Mesendoderm (in vitro differentiated cells): Measurements from ENCODE around the gene HSPB7.
"Not testable (repeated sequence)": the region's sequence is repeated elsewhere in the genome, so short reads cannot be mapped to it uniquely, and the experiment has no call there.

Experiments
- DNase-seq: peaks from one replicate; pipeline ENCODE4 v3.0.0; 2013
- H2AK5ac ChIP-seq: 2 replicates; pipeline ENCODE4 v1.6.1; 2013; ENCODE audit warnings: low read length, inconsistent platforms
- H2BK120ac ChIP-seq: 2 replicates; pipeline ENCODE4 v1.6.1; 2013; ENCODE audit warnings: low read depth, mild to moderate bottlenecking, low read length, moderate library complexity, mixed read lengths
- H2BK15ac ChIP-seq: replicated peaks from 2 replicates; pipeline ENCODE4 v1.6.1; 2013; ENCODE audit warnings: low read depth, mild to moderate bottlenecking, moderate library complexity
- H2BK5ac ChIP-seq: 2 replicates; pipeline ENCODE4 v1.6.1; 2013; ENCODE audit warnings: low read length, inconsistent platforms
- H3K18ac ChIP-seq: 2 replicates; pipeline ENCODE4 v1.6.1; 2013; ENCODE audit warnings: mild to moderate bottlenecking, low read length, mixed read lengths
- H3K23ac ChIP-seq: one replicate; pipeline ENCODE4 v1.6.1; 2013; ENCODE audit warnings: low read length
- H3K27ac ChIP-seq: 2 replicates; pipeline ENCODE4 v1.5.1; 2013; ENCODE audit warnings: low read depth, mild to moderate bottlenecking, inconsistent platforms, low read length, moderate library complexity
- H3K27me3 ChIP-seq: 2 replicates; pipeline ENCODE4 v1.6.1; 2013; ENCODE audit warnings: low read length, control low read depth, mild to moderate bottlenecking, inconsistent platforms; ENCODE audit not compliant: insufficient read depth, poor library complexity
- H3K36me3 ChIP-seq: 2 replicates; pipeline ENCODE4 v1.6.1; 2013; ENCODE audit warnings: low read length, inconsistent platforms; ENCODE audit not compliant: control insufficient read depth, insufficient read depth
- H3K4ac ChIP-seq: one replicate; pipeline ENCODE4 v1.6.1; 2013; ENCODE audit warnings: low read depth, mild to moderate bottlenecking, low read length, moderate library complexity
- H3K4me1 ChIP-seq: 2 replicates; pipeline ENCODE4 v1.6.1; 2013; ENCODE audit warnings: low read depth, low read length, inconsistent platforms; ENCODE audit not compliant: control insufficient read depth
- H3K4me2 ChIP-seq: 2 replicates; pipeline ENCODE4 v1.6.1; 2013; ENCODE audit warnings: low read length
- H3K4me3 ChIP-seq: 2 replicates; pipeline ENCODE4 v1.5.1; 2013; ENCODE audit warnings: mild to moderate bottlenecking, low read length
- H3K56ac ChIP-seq: one replicate; pipeline ENCODE4 v1.6.1; 2013; ENCODE audit warnings: low read length
- H3K79me1 ChIP-seq: 2 replicates; pipeline ENCODE4 v1.6.1; 2013; ENCODE audit warnings: low read length, inconsistent platforms
- H3K79me2 ChIP-seq: 2 replicates; pipeline ENCODE4 v1.6.1; 2013; ENCODE audit warnings: mild to moderate bottlenecking, low read length; ENCODE audit not compliant: control insufficient read depth, insufficient read depth
- H3K9ac ChIP-seq: 2 replicates; pipeline ENCODE4 v1.6.1; 2013; ENCODE audit warnings: low read length, inconsistent platforms
- H4K5ac ChIP-seq: one replicate; pipeline ENCODE4 v1.6.1; 2013; ENCODE audit warnings: low read length
- H4K8ac ChIP-seq: one replicate; pipeline ENCODE4 v1.6.1; 2013; ENCODE audit warnings: low read depth, mild to moderate bottlenecking, control low read depth, low read length, moderate library complexity
- WGBS: extraction: QIAGEN DNeasy Blood & Tissue Kit; methylation state at CpG from one replicate; pipeline ENCODE4 v1.1.7; 2013; ENCODE audit warnings: low lambda C conversion rate, missing lambda C conversion rate; ENCODE audit not compliant: insufficient coverage; ENCODE audit errors: extremely low coverage; 5-methylcytosine and 5-hydroxymethylcytosine counted together

The HSPB7 gene

GRCh38 chr1:16041200-16041599, 23.4 kb upstream of the HSPB7 start:
- Histone ChIP-seq H3K27ac (no peak overlapping the region), H3K79me2 (no peaks in the 10 kb centered on the region), H3K4me1 (no peaks in the 10 kb centered on the region), H2BK5ac (no peak overlapping the region), H3K18ac (no peak overlapping the region), H4K5ac (no peak overlapping the region), H2AK5ac (no peak overlapping the region), H2BK120ac (no peak overlapping the region), H3K4ac (no peak overlapping the region), H3K56ac (no peak overlapping the region), H2BK15ac (no peak overlapping the region), H4K8ac (no peak overlapping the region), H3K27me3 (no peaks in the 10 kb centered on the region), H3K4me3 (no peak overlapping the region), H3K36me3 (no peaks in the 10 kb centered on the region), H3K23ac (no peak overlapping the region), H3K4me2 (no peak overlapping the region), H3K9ac (no peak overlapping the region), H3K79me1 (no peaks in the 10 kb centered on the region)
- WGBS: no CpG with 5 or more reads among the region's 8 CpGs
- no peak for DNase-seq

- not testable (repeated sequence) for H3K4me2 ChIP-seq, H3K56ac ChIP-seq, H3K79me2 ChIP-seq, H3K4me3 ChIP-seq, H2AK5ac ChIP-seq, H3K79me1 ChIP-seq, H2BK120ac ChIP-seq, H2BK15ac ChIP-seq, H3K27ac ChIP-seq, H4K5ac ChIP-seq, H4K8ac ChIP-seq, H3K9ac ChIP-seq, H3K4ac ChIP-seq, H3K36me3 ChIP-seq, DNase-seq, H3K4me1 ChIP-seq, H3K27me3 ChIP-seq, H3K23ac ChIP-seq, H3K18ac ChIP-seq, H2BK5ac ChIP-seq
- WGBS: no CpG with 5 or more reads among the region's 8 CpGs
Observed at GRCh38 chr1:16039871-16040270, 22.0 kb upstream of the HSPB7 start.

GRCh38 chr1:16038620-16038912, 20.7 kb upstream of the HSPB7 start:
- no peaks in the 10 kb centered on the region for H3K4me1 ChIP-seq
- H4K5ac ChIP-seq: no peak overlapping the region
- DNase-seq: no peak
- H2BK15ac ChIP-seq: no peak overlapping the region
- no peak overlapping the region for H2BK5ac ChIP-seq
- no peaks in the 10 kb centered on the region for H3K79me1 ChIP-seq
- no peak overlapping the region for H3K4me3 ChIP-seq
- H3K79me2 ChIP-seq: no peaks in the 10 kb centered on the region
- no peaks in the 10 kb centered on the region for H3K27me3 ChIP-seq
- H3K4ac ChIP-seq: no peak overlapping the region
- no peak overlapping the region for H2AK5ac ChIP-seq
- H3K4me2 ChIP-seq: no peak overlapping the region
- no peak overlapping the region for H4K8ac ChIP-seq
- no peak overlapping the region for H3K23ac ChIP-seq
- H3K9ac ChIP-seq: no peak overlapping the region
- no CpG with 5 or more reads among the region's 4 CpGs for WGBS
- no peaks in the 10 kb centered on the region for H3K36me3 ChIP-seq
- no peak overlapping the region for H2BK120ac ChIP-seq
- no peak overlapping the region for H3K18ac ChIP-seq
- no peak overlapping the region for H3K56ac ChIP-seq
- H3K27ac ChIP-seq: no peak overlapping the region

DNA sequence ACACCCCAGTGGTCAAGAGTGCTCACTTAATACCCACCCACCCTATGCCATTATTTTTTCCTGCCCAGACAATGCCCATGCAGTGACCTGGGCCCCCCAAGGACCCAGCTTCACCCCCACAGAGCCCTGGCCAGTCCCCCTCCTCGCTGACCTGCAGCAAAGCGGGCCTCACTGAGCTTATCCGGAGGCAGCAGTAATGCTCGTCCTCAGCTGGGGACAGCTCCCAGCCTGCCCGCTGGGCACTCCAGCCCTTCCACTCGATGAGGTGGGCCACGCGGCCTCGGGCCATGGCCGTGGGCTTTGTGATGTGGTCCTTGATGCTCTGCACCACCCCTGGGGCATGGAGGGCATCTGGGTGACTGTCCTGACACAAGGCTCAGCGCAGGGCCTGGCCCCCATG, 18.6 kb upstream of the HSPB7 start:
- H4K5ac ChIP-seq, H3K4ac ChIP-seq, H3K79me1 ChIP-seq, H4K8ac ChIP-seq, H2BK5ac ChIP-seq, H3K27me3 ChIP-seq, H3K79me2 ChIP-seq, H3K4me1 ChIP-seq, H2BK120ac ChIP-seq, H3K18ac ChIP-seq, H3K36me3 ChIP-seq, H3K9ac ChIP-seq, H3K23ac ChIP-seq, H2BK15ac ChIP-seq, H3K4me3 ChIP-seq, DNase-seq, H3K4me2 ChIP-seq, H2AK5ac ChIP-seq, H3K27ac ChIP-seq, H3K56ac ChIP-seq: not testable (repeated sequence)
- WGBS: no CpG with 5 or more reads among the region's 11 CpGs

DNA sequence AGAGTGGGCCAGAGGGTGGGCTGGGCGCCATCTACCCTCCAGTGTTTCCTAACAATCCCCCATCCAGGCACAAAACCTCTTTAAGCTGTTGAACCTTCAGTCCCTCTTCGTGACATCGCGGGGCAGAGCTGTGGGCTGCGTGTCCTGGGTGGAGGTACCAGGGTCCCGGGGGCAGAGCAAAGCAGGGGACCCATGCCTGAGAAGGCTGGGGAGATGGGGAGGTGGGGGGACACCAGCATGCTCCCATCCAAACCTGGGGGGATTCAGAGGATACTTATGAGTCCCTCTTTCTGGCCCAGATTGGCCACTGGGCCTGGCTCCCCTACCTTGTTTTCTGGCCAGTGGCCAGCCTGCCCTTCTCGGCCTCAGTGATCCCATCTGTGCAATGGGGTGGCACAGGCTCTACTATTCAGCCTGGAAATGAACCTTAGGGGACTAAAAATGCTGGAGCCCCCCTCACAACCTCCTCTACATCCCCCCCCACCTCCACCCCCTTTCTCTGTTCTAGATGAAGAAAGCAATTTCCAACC, 15.3 kb upstream of the HSPB7 start:
- not testable (repeated sequence) for H3K79me2 ChIP-seq, H3K9ac ChIP-seq, H3K4ac ChIP-seq, H3K79me1 ChIP-seq, H3K18ac ChIP-seq, H4K5ac ChIP-seq, H3K4me1 ChIP-seq, H3K27me3 ChIP-seq, H2AK5ac ChIP-seq, DNase-seq, H3K23ac ChIP-seq, H2BK120ac ChIP-seq, H2BK5ac ChIP-seq, H3K4me3 ChIP-seq, H3K36me3 ChIP-seq, H3K4me2 ChIP-seq, H2BK15ac ChIP-seq, H3K56ac ChIP-seq, H3K27ac ChIP-seq, H4K8ac ChIP-seq
- no CpG with 5 or more reads among the region's 7 CpGs for WGBS

GRCh38 chr1:16032388-16033102, 14.7 kb upstream of the HSPB7 start:
- H3K4me3 ChIP-seq: no peak overlapping the region
- H3K79me2 ChIP-seq: no peaks in the 10 kb centered on the region
- no peak overlapping the region for H3K18ac ChIP-seq
- H3K36me3 ChIP-seq: no peaks in the 10 kb centered on the region
- H3K23ac ChIP-seq: no peak overlapping the region
- H4K8ac ChIP-seq: no peak overlapping the region
- no peak overlapping the region for H2BK120ac ChIP-seq
- H3K27me3 ChIP-seq: no peaks in the 10 kb centered on the region
- H3K9ac ChIP-seq: no peak overlapping the region
- H2AK5ac ChIP-seq: no peak overlapping the region
- no CpG with 5 or more reads among the region's 18 CpGs for WGBS
- H3K4ac ChIP-seq: no peak overlapping the region
- H3K27ac ChIP-seq: no peak overlapping the region
- no peak overlapping the region for H3K56ac ChIP-seq
- no peak overlapping the region for H3K4me2 ChIP-seq
- H3K4me1 ChIP-seq: no peaks in the 10 kb centered on the region
- H3K79me1 ChIP-seq: no peaks in the 10 kb centered on the region
- H2BK5ac ChIP-seq: no peak overlapping the region
- peak; percentile 96 for DNase-seq
- H4K5ac ChIP-seq: no peak overlapping the region
- no peak overlapping the region for H2BK15ac ChIP-seq
